Thoracic aorta (tissue), 2 donors: ENCODE data around the gene DNAJB8. TPM values are rescaled to one million over a fixed set of nuclear protein-coding genes. Genes with fewer than 3 reads are reported as not detected.

ENCODE experiments used
- ATAC-seq: fragments of 150-250 bp; one replicate; pipeline ENCODE4 v1.8.0; 2017; ENCODE audit warnings: low read depth; ENCODE audit not compliant: insufficient number of reproducible peaks, low FRiP score
- DNase-seq: peaks from one replicate; pipeline ENCODE4 v3.0.0-alpha.2; 2020; ENCODE audit warnings: low spot score
- H3K27ac ChIP-seq, 2 donors: fragments of 200-600 bp; sonication (generic); 1 replicate in 1 of 2; 2 replicates in 1 of 2; pipeline ENCODE4 v1.5.1; 2016; ENCODE audit warnings: mild to moderate bottlenecking in 2 of 2, moderate library complexity in 2 of 2
- H3K27me3 ChIP-seq: fragments of 200-600 bp; sonication (generic); replicated peaks from 2 replicates; pipeline ENCODE4 v1.6.0; 2016; ENCODE audit warnings: mild to moderate bottlenecking; ENCODE audit not compliant: insufficient read depth
- H3K36me3 ChIP-seq: fragments of 200-600 bp; sonication (generic); one replicate; pipeline ENCODE4 v1.5.1; 2016
- H3K4me1 ChIP-seq, 2 donors: fragments of 200-600 bp; sonication (generic); 1 replicate in 1 of 2; 2 replicates in 1 of 2; pipeline versions ENCODE4 v1.5.1 to v1.6.0; 2016; ENCODE audit warnings: low read depth in 2 of 2, mild to moderate bottlenecking in 1 of 2; ENCODE audit not compliant: control insufficient read depth in 1 of 2
- H3K4me3 ChIP-seq: fragments of 200-600 bp; sonication (generic); 2 replicates; pipeline ENCODE4 v1.5.1; 2016; ENCODE audit warnings: mild to moderate bottlenecking
- H3K9me3 ChIP-seq: fragments of 200-600 bp; sonication (generic); 2 replicates; pipeline ENCODE4 v1.5.1; 2016
- total RNA-seq, 2 donors: library from RNA; depleted of rRNA; stranded (reverse); fragments of >200 nt; gene quantifications; one replicate each; pipeline versions ENCODE4 v1.1.0 to v1.2.3, GENCODE V29; 2016
- TF ChIP-seq, protein P1 (sequence below): fragments of 200-600 bp; sonication (generic); IDR thresholded peaks from one replicate; pipeline ENCODE4 v1.5.1; 2019; ENCODE audit warnings: antibody characterized with exemption

The DNAJB8 gene
- total RNA-seq, 2 donors from 2014 or later, result not detected

DNA sequence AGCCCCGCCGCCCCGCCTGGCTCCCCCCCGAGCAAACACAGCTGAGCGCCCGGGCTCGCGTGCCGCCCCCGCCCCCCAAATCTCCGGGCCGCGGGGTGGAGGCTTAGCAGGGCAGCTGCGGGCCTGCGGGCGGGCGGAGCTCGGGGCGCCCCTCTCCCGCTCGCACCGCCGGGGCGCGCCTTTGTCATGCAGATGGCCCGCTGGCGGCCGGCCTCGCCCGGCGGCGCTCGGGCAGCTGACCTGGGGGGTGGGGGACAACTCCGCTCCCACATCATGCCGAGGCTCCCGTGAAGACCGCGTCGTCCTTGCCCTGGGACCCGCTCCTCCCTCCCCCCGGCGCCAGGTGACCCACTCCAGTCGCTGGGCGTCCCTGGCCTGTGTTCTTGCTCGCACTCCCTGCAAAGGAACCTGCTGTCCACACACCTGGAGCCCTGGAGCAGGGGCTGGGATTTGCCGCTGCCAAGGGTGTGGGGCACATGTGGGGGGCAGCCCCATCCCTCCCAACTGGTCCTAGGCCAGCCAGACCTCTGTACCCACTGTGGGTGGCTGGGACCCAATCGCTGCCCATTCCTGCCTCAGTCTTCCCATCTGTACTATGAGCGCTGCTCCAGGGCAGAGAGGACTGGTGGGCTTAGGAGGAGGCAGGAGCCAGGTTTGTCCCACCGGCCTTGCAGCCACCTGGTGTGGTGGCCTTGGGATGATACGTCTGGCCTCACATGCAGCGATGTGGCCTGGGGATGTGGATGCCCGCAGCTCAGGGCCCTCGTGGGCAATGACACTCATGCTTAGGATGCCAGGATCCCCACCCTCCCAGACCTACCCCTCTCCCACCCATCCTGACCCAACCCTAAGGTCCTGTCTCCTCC lies 33.5 kb downstream of the DNAJB8 start:
- Histone ChIP-seq H3K4me3 (peak overlapping the region; percentile 52), H3K9me3 (no peaks in the 10 kb centered on the region), H3K36me3 (no peaks in the 10 kb centered on the region), H3K27ac (no peak overlapping the region), H3K4me1 (peaks cover 6 to 12% of the 10 kb centered on the region in 2 donors), H3K27me3 (no peaks in the 10 kb centered on the region)
- no peak for ATAC-seq
- TF ChIP-seq, protein P1, sequence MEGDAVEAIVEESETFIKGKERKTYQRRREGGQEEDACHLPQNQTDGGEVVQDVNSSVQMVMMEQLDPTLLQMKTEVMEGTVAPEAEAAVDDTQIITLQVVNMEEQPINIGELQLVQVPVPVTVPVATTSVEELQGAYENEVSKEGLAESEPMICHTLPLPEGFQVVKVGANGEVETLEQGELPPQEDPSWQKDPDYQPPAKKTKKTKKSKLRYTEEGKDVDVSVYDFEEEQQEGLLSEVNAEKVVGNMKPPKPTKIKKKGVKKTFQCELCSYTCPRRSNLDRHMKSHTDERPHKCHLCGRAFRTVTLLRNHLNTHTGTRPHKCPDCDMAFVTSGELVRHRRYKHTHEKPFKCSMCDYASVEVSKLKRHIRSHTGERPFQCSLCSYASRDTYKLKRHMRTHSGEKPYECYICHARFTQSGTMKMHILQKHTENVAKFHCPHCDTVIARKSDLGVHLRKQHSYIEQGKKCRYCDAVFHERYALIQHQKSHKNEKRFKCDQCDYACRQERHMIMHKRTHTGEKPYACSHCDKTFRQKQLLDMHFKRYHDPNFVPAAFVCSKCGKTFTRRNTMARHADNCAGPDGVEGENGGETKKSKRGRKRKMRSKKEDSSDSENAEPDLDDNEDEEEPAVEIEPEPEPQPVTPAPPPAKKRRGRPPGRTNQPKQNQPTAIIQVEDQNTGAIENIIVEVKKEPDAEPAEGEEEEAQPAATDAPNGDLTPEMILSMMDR, result no peak
- DNase-seq, result no peak

DNA sequence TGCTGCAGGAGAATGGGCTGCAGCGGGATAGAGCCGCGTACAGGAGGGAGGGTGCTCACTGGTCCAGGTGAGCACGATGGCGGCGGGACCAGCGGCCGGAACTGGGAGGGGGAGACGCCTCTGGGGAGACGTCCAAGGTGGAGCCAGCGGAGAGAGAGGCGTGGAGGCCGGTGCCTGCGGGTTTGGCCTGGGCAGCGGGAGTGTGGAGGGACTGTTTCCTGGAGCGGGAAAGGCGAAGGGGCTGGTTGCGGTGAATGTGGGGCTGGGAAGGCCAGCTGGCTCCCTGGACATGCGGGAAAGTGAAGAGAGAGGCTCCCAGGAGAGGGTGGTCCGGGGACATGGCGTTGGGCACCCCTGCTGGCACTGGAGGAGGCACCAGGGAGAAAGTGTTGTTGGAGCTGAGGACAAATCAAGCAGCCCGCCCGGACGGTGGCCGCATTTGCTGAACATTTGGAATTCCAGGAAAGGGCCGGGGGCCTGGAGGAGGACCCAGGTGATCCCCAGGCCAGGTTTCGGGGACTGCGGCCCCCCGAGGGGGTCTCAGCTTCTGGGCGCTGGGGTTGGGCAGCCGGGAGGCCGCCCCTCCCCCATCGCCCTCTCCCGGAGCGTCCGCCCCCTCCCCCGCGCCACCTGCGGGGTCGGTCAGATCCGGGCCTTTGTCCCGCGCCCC lies 34.3 kb downstream of the DNAJB8 start:
- Histone ChIP-seq H3K4me1 (peaks cover 6 to 12% of the 10 kb centered on the region in 2 donors), H3K27ac (no peak overlapping the region), H3K36me3 (no peaks in the 10 kb centered on the region), H3K9me3 (no peaks in the 10 kb centered on the region), H3K4me3 (peak overlapping the region; percentile 52), H3K27me3 (no peaks in the 10 kb centered on the region)
- DNase-seq (no peak), ATAC-seq (no peak)
- TF ChIP-seq, protein P1, result no peak

DNA sequence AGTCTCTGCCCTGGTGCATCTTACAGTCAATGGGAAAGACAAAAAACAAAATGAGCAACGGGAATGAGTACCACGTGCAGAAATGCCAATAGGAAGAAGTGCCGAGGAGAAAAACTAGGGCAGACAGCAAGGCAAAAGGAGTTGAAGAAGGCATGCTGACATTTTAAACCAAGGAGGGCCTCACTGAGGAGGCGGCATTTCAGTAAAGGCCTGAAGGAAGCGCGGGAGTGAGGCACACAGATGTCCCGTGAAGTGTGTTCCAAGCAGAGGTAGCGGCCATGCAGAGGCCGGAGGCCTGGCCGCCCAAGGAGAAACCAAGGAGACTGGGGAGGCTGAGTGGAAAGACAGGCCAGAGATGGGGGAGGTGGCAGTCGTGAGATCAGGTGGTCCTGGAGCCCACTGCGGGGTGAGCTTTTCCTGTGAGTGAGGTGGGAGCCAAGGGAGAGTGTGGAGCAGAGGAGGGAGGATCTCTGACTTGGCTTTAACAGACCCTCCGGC lies 34.8 kb downstream of the DNAJB8 start:
- no peak overlapping the region for H3K4me3 ChIP-seq
- no peak for DNase-seq
- TF ChIP-seq, protein P1, result no peak

DNA sequence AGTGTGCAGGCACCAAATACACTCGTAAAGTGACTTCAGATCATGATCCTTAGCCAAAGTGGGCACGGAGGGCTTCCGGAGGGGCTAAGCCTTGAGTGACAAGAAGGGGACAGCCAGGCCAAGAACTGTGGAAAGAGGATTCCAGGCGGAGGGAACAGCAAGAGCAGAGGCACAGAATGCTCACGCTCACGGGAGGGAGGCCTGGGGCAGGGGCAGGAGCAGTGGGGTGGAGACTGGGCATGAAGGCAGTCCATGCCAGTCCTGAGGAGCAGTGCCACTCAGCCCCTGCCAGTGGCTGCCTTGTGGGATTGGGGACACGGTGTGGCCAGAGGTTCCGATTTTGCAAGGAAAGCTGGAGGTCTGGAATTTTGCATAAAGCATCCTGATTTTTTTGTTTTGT lies 36.0 kb downstream of the DNAJB8 start:
- Histone ChIP-seq H3K9me3 (no peaks in the 10 kb centered on the region), H3K4me3 (no peak overlapping the region), H3K27me3 (no peaks in the 10 kb centered on the region), H3K36me3 (no peaks in the 10 kb centered on the region), H3K27ac (no peak overlapping the region), H3K4me1 (peaks cover 6 to 12% of the 10 kb centered on the region in 2 donors)
- ATAC-seq (no peak), DNase-seq (no peak)
- TF ChIP-seq, protein P1, result no peak

More for the DNA sequence above, 34.8 kb downstream of the DNAJB8 start:
- Histone ChIP-seq H3K27me3 (no peaks in the 10 kb centered on the region), H3K36me3 (no peaks in the 10 kb centered on the region), H3K4me1 (peaks cover 6 to 12% of the 10 kb centered on the region in 2 donors), H3K9me3 (no peaks in the 10 kb centered on the region), H3K27ac (no peak overlapping the region)
- ATAC-seq, result no peak

DNA sequence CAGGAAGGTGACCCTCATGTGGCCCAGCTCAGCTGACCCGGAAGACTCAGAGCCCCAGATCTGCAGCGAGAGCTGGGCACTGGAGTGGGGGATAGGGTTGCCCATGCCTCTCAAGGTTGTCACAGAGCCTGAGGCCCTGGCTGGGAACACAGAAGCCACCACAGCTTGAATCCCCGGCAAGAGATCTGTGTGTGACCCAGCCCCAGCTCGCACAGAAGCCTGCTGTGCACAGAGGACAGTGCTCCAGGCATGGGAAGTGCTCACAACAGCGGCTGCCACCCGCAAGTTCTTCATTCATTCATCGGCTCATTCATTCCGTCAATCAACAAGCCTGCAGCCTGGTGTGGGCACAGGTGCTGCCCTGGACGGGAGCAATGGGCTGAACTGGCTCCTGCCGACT lies 36.4 kb downstream of the DNAJB8 start:
- Histone ChIP-seq H3K4me3 (no peak overlapping the region), H3K36me3 (no peaks in the 10 kb centered on the region), H3K9me3 (no peaks in the 10 kb centered on the region), H3K4me1 (peaks cover 6 to 12% of the 10 kb centered on the region in 2 donors), H3K27ac (no peak overlapping the region), H3K27me3 (no peaks in the 10 kb centered on the region)
- TF ChIP-seq, protein P1, result no peak
- ATAC-seq (no peak), DNase-seq (no peak)
